GM18498 (cell line): ENCODE data around the gene PAX8.
A peak's percentile ranks its signal among the peaks of the same experiment; 100 is the strongest.

Experiments used
- ATAC-seq: cut with Tn5 transposase; IDR thresholded peaks from one replicate; pipeline ENCODE4 v1.9.1; 2021; ENCODE audit warnings: mild to moderate bottlenecking, moderate library complexity; ENCODE audit not compliant: unreplicated experiment

Gene PAX8

DNA sequence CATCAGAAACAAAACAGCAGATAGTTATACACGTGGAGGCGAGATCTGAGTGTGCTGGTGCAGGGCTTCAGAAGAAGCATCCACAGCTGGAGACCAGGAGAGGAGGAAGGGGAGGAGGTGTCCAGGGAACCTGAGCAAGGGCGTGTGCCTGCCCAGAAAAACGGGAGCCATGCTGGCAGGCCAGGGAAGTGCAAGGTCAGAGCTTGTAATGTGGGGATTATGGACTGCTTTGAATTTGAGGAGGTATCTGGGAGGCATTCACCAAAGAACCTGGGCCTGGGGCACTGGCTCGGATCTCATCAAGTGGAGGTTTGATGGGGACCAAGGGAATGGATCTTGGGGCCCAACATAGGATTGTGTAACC lies 92.3 kb downstream of the PAX8 start:
- ATAC-seq, result no peak

DNA sequence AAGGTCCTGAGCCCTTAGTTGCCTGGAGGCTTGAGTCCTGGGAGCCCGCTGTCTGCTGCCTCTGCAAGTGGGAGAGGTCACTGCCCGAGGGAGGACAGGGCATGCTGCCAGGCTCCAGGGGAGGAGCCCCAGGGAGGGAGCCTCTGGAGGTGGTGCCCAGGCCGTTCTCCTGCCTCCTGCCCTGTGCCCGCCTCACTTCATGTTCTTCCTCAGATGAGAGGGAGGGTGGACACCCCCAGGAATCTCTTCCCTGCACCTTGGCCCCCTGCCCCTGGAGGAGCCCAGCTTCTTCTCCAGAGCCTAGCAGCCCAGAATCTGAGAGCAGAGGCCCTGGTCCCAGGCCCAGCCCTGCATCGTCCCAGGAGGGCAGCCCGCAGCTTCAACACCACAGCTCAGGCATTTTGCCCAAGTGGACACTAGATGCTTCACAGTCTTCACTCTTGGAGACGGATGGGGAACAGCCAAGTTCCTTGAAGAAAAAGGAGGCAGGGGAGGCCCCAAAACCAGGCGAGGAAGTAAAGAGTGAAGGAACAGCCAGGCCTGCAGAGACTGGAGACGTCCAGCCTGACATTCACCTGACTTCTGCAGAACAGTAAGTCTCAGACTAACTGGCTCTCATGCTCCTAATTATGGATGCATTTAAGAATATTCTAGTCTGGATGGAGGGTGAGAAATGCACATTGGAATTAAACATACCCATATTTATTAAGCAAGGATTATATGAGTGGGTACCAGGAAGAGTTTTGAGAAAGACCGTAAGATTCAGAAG lies 92.9 kb downstream of the PAX8 start:
- no peak for ATAC-seq

DNA sequence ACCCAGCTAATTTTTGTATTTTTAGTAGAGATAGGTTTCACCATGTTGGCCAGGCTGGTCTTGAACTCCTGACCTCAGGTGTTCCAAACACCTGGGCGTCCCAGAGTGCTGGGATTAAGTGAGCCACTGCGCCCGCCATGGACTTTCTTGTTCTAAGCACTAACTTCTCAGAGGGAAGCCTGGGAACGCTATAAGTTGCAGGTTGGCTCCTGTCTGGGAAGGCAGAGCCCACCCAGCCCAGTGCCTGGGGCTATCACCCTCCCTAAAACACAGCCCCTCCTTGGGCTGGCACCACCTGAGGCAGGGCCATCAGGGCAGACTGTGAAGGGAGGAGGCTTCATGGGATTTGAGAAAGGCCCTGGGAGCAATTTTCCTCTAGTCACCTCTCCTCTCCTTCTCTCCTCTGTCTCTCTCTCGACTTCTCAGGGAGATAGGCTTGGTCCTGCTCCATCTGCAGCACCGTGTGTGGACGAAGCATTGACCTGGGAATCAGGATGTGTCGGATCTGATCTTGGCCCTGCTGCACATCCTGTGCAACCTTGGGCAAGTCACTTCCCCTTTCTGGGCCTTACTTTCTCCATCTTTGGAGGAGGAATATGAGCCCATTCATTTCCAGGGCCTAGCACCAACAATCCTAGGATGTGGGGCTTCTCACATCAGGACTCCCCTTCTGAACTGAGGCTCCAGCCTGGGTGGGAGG lies 94.0 kb downstream of the PAX8 start:
- no peak for ATAC-seq

DNA sequence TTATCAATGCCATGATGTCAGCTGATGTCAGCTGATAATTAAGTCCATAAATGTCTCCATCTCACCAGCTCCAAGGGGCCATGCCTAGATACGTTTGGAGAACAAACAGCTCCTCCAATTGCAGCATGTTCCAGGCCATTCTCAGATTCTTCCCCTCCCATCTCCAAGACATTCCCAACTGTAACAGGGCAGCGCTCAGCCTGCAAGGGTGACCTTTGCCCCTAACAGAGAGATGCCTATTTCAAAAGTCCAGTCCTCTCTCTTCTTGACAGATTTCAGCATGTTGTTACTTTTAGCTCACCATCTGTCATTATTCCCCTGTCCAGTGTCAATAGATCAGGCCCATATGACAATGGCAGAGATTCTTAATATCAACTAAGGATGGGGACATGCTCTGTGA lies 95.0 kb downstream of the PAX8 start:
- ATAC-seq, result no peak

DNA sequence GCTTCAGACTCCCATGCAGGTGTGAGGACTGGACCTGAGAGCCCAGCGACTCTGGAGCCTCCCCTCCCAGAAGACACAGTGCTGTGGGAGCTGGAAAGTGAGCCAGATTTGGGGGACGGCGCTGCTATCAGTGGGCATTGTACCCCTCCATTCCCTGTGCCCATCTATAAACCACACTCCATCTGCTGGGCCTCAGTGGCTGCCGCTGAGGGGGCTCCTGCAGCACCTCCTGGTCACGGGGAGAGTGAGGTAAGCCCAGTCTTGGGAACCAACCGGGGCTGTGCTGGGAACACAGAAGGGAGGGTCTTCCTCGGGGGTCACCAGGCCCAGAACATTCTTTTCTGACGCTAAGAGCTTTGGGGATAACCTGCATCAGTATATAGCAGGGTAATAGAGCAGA lies 95.5 kb downstream of the PAX8 start:
- no peak for ATAC-seq

DNA sequence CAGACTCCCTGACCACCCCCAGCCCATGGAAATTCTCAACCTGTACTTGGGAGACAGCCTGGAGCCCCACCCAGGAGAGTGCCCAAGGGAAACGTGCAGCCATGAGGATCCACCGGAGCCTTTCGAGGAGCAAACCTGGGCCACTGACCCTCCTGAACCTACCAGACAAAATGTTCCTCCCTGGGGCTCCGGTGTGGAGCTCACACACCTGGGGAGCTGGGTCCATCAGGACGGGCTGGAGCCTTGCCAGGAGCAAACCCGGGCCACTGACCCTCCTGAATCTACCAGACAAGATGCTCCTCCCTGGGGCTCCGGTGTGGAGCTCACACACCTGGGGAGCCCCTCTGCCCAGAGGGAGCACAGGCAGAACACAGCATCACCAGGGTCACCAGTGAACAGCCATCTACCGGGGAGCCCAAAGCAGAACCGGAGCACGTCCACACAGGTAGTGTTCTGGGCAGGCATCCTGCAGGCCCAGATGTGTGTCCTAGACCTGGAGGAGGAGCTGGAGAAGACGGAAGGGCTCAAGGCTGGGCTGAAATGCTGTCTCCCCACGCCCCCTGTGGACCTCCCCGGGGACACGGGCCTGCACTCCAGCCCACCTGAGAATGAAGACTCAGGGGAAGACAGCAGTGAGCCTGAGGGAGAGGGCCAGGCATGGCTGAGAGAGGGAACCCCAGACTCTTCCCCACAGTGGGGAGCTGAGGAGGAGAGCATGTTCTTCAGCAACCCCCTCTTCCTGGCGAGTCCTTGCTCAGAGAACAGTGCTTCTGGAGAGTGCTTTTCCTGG lies 96.1 kb downstream of the PAX8 start:
- no peak for ATAC-seq

DNA sequence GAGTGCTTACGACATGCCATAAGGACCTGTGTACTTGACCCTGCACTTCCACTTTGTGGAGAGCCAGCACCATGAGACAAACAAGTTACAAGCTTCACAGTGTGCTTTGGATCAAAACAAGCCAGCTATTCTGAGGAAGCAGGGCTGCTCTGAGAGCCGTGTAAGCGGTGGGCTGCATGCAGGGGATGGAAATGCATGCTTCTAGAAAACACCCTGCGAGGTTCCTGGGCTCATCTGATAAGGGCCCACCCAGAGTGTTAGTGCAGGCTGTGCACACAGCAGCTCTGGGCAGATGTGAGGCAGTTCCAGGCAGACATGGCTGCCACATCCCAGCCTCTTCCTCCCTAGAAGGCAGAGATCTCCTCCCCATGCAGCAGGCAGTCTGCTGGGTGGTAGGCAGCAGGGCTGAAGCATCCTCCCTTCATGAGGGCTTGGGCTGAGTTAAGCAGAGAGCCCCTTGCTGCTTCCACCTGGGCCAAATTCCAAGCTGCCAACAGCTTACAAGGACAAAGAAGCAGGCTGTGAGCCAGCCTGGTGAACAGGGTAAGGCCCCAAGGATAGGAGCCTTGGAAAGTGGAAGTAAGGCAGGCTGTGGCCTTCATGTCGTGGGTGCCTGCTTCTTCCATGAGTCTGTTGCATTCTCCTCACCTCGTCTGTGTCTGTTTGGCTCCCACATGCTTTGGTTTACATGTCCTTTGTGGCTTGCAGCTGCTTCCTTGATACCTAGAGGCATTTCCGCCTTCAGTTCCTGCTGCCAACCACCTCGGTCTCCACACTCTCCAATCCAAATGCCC lies 97.3 kb downstream of the PAX8 start:
- no peak for ATAC-seq

DNA sequence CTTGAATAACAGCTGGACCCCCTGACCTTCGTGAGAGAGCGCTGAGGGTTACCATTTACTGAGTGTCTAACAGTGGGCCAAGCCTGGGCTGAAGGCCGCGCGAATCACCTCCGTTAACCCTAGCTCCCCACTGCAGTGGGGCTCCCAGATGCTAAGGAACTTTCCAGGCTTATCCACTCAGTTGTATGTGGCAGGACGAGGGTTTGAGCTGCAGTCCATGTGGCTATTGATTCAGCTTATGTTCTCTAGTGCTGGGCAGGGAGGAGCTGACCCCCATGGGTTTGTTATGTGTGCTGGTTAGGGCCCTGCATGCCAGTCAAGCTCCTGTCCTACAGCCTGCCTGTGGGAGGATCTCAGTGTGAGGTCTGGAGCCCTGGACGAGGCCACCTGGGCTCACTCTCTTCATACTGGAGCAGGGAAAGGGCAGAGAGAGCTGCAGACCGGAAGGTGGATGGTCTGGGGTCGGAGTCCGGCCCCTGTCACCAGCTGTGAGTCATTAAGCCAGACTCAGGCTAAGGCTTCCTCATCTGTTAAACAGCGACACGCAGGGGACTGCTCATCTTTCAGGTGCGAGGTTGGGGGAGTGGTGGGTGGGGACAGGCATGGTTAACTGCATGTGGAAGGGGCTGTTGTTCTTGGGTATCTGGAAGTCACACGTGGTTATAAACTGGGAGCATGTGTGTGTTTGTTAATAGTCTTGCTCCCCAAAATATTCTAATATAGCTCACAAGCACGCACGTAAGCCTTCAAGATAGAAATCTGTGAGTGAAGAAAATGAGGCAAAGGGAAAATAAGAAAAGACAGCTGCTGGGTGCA lies 98.4 kb downstream of the PAX8 start:
- ATAC-seq, result no peak

DNA sequence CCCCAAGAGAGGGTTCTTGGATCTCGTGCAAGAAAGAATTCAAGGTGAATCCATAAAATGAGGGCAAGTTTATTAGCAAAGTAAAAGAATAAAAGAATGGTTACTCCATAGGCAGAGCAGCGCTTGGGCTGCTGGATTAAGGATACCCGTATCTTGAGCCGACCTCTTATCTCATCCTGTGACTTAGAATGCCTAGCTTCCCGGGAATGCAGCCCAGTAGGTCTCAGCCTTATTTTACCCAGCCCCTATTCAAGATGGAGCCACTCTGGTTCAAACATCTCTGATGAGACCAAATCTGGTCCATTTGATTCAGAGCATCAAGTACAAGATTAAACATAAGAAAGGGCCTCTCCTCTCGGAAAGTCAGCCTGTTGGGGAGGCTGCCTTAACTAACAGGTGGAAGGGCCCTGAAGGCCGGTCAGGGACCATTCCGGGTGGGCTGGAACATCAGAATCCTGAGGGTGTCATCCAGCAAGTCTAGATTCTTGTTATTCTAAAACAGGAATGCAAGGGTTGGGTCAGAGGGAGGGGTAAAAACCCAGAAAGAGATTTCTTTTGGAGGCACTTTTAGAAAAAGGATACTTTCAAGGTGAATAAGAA lies 99.2 kb downstream of the PAX8 start:
- no peak for ATAC-seq

DNA sequence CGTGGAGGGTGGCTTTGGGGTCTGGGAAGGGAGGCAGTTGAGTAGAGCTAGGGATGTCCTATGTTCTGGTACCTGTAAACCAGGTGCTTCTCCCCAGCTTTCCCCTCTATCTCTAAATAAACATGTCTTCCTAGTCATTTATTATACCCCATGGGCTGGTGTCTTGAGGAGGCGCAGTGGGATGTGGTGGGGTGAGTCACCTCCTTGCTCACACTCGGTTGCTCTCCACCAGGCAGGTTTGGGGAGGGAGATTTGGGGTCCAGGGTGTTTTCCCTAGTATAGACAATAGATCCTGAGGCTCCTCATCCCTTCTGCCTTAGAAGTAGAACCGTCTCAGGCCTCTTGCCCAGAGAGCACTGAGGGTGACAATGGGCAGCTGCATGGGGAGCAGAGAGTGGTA lies 99.8 kb downstream of the PAX8 start:
- no peak for ATAC-seq

DNA sequence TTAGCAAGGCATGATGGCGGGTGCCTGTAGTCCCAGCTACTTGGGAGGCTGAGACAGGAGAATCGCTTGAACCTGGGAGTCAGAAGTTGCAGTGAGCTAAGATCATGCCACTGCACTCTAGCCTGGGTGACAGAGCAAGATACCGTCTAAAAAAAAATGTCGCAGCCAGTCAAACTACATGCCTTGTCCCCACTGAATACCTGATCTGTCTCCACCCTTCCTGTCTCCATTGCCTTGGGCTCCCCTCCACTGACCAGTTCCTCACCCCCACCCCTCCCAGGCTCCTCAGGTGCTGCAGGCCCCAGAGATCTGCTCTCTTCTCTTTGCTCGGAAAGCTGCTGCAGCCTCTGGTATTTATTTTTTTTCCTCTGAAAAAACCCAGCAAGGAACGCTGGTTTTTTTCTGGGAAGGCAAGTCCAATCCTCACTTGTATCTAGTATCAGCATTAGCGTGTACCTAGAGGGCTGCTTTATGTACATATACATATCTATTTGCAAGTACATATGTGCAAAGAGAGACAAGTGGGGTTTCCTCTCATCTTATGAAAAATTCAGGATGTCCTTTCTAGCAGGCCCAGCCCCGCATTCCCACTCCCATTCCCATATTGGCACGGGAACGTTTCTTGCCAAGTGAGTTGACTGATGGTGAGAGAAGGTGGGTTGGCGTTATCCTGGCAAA lies 100.5 kb downstream of the PAX8 start:
- ATAC-seq, result no peak

DNA sequence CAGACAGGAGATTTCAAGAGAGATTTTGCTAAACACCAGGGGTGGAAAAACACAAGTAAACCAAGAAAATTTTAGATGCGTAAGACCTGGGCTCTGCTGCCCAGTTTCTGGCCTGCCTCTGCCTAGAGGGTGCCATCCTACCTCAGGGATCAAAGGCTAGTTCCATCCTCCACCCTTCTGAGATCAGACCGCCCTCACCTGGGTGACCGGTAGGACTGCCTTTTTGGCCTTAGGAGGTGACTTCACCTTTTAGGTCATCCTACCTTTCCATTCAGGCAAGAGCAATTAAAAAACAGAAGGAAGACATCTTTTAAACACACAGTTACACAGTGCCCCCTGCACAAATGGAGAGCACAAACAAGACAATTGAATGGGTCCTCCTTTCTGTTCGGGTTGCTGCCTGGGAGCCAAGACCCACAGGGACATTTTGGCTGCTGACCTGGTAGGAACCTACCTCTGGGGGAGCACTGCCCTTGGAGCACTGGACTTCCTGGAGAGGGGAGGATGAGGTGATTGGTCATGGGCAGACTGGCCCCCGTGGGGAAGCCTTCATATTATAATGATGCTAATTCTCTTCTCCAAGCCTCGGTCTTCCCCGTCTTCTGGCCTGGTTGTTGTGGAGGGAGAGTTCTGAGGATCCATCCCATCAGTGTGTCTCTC lies 101.9 kb downstream of the PAX8 start:
- ATAC-seq, result no peak

DNA sequence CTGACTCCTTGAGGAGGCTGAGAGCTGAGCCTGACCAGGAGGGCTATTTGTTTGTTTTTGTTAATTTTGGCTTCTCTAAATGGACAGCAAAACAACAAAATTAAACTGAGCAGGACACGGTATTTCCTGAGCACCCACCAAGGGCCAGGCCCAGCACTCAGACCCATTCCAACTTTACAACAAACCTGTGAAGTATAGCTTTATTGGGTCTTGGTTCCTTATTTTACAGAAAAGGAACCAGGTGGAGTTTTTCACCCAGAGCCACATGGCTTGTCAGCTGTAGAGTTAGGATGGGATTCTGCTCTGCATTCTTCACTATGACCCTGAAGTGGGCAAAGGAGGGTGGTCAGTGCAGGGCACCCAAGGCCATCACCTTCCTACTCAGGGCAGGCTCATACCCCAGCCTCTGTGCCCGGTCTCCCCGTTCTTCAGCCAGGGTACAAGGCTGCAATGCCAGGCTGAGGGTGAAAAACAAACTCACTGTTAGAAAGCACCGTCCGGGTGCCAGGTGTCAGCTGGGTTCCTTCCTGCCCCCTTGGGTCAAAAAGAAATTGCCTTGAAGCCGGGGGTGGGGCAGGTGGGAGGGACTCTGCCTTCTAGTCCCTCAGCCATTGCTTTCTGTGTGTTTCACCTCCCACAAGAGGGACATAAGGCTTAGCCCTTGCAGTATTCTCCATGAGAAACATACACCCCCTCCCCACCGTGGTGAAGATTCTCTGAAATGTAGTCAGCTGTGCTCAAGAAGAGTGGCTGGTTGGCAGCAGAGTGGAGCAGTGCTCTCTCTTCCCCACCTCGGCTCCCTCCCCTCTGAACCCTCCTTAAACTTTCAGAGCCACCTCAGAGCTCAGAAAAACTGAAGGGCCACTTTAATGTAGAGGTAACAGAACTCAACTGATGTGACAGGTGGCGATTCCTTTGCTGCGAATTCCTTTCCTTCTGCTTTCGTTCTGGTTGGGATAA lies 102.7 kb downstream of the PAX8 start:
- no peak for ATAC-seq

DNA sequence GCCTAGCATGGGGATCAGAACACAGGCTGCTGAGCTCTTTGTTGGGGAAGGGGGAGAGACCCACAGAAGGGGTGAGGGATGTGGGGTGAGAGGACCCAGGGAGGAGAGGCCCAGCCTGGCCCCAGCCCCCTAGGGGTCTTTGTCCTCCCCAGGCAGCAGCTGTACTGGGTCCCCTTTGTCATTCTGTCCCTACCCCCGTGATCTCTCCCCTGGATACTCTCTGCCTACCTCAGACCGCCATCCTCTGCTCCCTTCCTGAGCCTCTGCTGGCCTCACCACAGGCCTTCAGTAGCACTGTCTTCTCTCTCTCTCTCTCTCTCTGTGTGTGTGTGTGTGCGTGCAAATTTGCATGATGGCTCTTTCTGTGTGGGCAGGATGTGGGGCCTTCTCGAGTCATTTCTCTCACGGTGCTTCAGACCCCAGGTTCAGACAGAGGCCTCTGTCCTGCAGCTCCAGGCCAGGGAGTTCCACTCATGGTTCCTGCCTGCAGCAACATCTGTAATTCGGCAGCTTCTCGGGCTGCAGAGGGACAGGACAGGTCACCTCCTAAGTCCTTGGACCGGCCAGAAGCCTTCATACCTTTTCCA lies 103.6 kb downstream of the PAX8 start:
- ATAC-seq, result peak; percentile 73

DNA sequence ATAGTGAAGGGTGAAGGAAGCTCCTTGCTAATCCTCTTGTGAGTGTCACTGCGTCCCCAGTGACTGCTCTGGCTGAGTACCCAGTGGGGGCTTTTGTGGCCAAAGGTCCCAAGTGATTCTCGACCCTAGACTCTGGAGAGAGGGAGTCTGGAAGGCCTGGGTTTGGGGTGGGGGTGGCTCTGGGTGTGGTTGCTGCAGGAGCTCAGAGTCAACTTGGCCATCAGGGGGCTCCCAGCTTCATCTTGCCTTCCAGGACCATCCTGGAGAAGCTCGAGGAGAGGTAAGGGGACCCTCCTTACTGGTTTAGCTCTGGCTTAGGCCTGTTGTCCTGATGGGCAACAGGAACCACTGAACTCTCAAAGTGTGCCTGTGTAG lies 104.4 kb downstream of the PAX8 start:
- ATAC-seq, result no peak

DNA sequence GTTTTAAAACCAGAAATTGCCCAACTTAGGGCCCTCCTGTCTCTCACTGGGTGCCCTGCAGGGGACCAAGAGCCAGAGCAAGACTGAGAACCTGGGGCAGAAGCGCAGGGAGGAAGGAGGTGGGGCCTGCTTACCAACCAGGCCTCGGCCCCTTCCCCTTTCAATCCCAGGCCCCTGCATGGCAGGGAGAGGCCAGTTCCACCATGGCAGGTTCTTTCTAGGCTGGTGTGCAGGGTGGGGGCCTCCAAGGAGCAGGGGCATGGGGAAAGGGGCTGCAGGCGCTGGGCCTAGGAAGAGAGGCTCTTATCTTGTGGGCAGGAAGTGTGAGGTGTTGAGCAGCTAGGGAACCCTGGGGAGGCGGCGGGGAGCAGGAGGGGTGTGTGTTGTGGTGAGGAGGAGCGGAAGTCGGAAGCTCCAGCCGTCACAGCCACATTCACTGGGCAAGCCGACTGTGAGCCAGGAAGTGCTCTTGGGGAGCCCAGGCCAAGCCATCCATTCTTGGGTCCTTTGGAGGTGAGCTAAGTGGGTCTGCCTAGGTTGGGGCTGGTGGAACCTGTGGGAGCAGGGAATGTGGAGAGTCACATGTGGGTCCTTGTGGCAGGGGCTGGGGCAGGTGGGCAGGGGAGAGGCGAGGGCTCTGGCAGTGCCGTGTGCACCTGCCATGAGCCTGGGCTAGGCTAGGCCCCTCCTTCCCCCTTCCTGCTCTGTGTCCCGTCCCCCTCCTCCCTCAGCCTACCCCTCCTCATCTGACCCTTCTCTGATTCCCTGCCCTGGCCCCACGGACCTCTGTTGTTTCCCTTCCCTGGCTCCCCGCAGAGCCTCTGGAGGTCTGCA lies 105.0 kb downstream of the PAX8 start, which contains the start of gene PSD4:
Gene PSD4 (plus strand): TSS at position 430 of the 834 bp plus-strand sequence. CDS start 8,486 bp downstream, outside the sequence.
- ATAC-seq, result peak; percentile 80
